ENCODE data around the gene MGARP.

The MGARP gene

DNA sequence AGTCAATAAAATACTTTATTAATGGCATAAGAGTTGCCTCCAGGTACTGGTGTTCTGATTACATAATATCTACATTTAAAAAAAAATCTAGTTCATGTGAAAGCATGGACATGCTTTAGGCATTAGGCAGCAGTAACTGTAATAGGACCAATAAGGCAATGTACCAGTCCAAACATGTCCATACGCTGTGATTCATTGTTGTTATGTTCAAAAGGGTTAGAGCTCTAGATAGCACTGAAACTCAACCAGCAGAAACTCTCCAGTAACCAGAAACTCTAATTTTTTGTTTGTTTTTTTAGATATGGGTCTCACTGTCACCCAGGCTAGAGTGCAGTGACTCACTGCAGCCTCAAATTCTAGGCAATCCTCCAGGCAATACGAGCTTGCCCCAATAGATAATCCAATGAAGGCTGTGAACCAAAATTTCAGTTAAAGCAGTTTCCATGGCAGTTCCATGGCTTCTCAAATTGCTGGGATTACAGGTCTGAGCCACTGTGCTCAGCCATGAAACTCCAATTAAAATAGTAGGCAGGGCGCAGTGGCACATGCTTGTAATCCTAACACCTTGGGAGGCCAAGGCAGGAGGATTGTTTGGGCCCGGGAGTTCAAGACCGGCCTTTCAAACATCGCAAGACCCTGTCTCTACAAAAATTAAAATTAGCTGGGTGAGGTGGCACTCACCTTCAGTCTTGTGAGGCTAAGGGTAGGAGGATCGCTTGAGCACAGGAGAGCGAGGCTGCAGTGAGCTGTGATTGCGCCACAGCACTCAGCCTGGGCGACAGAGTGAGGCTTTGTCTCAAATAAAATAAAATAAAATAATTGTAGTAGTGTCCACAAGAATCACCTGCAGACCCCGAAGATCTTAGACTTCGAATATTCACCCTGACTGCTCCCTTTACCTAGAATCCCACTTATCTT lies 36.3 kb downstream of the MGARP start:
- peak; percentile 96 for DNase-seq

DNA sequence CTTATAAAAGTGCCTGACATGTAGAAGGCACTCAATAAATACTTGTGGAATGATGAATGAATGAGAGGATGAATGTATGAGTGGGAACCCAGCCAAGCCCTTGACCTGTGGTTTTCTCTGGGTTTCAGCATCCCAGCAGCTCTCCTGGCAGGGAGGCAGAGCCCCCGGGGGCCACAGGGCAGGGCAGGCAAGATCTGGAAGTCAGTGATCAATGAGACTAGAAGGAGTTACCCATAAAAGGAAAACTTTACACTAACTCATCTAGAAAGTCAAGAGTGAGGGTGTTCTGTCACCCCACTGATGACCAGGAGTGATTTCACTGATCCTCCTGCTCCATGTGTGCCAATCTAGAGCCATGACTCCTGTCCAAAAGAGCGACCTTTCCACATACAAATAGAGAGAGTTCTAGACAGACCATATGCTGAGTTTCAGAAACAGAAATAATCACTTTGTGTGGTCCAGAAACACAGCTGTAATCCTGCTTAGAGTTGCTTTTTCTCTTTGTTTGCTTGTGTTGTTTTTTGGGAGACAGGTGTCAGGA lies 37.4 kb downstream of the MGARP start:
- peak; percentile 92 for DNase-seq

- DNase-seq, result no peak
These were observed 38.3 kb downstream of the MGARP start for GRCh38 chr4:139241784-139242151.

DNA sequence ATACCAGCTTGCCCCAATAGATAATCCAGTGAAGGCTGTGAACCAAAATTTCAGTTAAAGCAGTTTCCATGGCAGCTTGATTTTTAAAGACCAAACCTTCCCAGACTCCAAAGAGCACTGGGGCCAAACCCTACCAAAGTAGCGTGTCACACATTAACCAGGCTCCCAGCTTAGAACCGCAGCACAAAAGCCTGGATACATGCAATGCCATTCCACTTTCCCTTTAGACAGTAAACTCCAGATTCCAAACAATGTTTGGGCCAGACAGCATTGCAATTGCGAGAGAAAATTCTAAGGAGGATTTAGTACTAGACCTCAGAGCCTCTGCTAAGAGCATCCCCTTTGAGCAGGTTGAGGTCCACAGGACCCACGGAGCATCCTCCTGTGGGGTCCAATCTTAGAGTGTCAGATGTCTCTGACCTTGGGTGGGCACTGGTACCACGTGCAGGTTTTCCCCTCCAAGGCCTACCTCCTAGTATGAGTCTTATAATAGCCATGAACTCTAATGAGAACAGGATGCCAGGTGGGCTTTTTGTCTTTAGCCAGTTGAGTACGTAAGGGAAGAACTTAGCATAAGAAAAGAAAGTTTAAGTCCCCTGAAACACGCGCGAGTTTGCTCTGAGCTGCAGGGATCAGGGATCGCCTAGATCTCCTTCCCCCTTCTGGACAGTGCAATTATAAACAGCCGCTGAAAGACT lies 38.8 kb downstream of the MGARP start:
- no peak for DNase-seq

GRCh38 chr4:139239127-139239772 lies 40.8 kb downstream of the MGARP start:
- no peak for DNase-seq

- DNase-seq, result no peak
These were observed 45.8 kb downstream of the MGARP start for GRCh38 chr4:139234253-139234652.

DNA sequence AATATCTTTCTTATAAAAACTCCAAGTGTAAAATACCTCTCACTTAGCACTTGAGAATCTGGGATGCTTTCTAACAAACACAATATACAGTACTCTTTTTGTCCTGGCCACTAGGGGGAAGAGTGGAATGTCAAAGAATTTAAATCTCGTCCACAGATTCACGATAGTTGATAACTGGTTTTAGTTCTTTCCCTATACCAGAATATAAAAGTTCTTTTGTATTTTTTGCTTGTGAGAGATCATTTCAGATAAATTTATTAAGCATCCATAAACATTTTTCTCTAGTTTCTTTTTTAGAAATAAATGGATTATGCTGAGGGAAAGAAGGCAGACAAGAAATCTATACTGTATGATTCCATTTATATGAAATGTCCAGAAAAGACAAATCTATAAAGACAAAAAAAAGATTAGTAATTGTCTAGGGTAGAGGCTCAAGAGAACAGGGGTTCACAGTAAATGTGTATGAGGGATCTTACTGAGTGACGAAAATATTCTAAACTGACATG lies 50.4 kb downstream of the MGARP start:
- DNase-seq, result peak; percentile 58

- no peak for DNase-seq
These were observed 52.2 kb downstream of the MGARP start for GRCh38 chr4:139227729-139228404.

- DNase-seq, result peak; percentile 64
These were observed 56.2 kb downstream of the MGARP start for GRCh38 chr4:139223682-139224317.

GRCh38 chr4:139222215-139222614 lies 57.8 kb downstream of the MGARP start:
- no peak for DNase-seq

DNA sequence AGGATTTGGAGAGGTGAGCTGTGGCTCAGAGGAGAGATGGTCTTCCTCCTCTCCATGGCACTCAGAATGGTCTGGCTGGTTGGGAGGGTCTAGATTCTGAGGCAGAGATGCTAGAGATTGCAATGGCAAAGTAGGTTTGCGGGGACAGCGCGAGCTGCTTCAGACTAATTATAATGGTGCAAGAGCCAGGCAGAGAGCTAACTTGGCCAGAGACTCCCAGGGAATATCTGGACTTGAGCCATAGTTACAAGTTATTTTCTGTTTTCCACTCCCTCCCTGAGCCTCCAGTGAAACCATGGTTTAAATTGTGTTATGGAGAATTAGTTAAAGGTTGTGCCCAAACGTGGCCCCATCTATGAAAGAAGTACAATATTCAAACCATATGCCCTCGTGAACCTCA lies 58.3 kb downstream of the MGARP start:
- no peak for DNase-seq

- no peak for DNase-seq
These were observed 60.5 kb downstream of the MGARP start for GRCh38 chr4:139219450-139220055.

Measured in EL (cell line).